OCI-LY7 (cell line): ENCODE measurements around the gene MSN.

Source experiments
- CTCF ChIP-seq: fragments of 200-600 bp; sonication (generic); conservative IDR thresholded peaks from 2 replicates; pipeline ENCODE4 v1.5.1; 2014; ENCODE audit warnings: mild to moderate bottlenecking, antibody characterized with exemption, low read length, moderate library complexity, mixed read lengths
- EZH2phosphoT487 ChIP-seq: fragments of 200-600 bp; sonication (generic); IDR thresholded peaks from 2 replicates; pipeline ENCODE4 v1.6.1; 2018; ENCODE audit warnings: low read depth, borderline replicate concordance, mild to moderate bottlenecking, mixed run types, antibody characterized with exemption, low read length, moderate library complexity, mixed read lengths

- no peak for TF ChIP-seq CTCF
- TF ChIP-seq EZH2phosphoT487: no peak
Measured at GRCh38 chrX:65720381-65720964, 53.0 kb downstream of the MSN start.
